Measurements from ENCODE around the gene HLA-DOA. TPM values are rescaled to one million over a fixed set of nuclear protein-coding genes. Genes with fewer than 3 reads are reported as not detected.

Gene HLA-DOA
- total and polyA plus RNA-seq, 4 donors: 1.4 to 5.8 (median 3.2) TPM

DNA sequence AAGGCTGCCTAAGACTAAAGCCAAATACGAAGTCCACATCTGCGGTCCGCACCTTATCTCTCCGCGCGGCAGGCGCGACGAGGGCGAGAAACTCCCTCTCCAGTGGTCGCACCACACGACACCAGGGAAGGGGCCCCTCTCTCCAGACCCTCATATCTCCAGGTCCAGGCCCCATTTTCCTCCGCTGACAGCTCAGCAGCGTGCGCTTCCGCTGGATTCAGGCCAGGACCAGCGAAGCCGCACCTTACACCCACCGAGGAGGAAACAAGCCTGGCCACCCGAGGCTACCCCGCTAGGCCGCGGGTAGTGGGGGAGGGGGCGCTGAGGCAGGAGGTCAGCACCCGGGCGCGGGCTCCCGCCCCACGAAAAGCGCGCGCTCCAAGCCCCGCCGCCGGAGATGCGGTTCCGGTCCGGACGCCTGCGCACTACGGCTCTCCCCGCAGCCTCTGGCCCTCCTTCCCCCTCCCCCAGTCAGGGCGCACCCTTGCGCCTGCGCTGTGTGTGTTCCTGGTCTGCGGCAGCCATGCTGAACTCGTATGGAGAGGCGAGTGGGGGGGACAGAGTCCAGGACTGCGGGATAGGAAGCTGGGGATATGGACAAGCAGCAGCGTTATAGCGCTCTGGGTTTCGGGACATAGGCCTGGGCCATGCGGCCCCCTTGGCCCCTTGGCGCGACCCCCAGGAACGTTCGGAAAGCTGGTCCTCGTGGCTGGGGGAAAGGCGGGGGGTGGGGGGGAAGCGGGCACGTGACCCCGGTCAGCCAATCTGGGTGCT, 41.1 kb downstream of the HLA-DOA start, which contains the start of gene BRD2:
Gene BRD2, plus strand, starts transcription at position 502 of the 774 bp plus-strand sequence. CDS start 4,305 bp downstream, outside the sequence.
- Histone ChIP-seq H3K36me3 (ENCODE audit: control insufficient read depth, insufficient read depth, low read length) (peaks cover 13% of the 10 kb centered on the region), H3K4me3 (ENCODE audit: low read depth, low read length) (peak within 1 kb of the TSS; percentile 93), H3K27me3 (ENCODE audit: control insufficient read depth, insufficient read depth, low read length) (no peaks in the 10 kb centered on the region), H3K27ac (ENCODE audit: low read depth, low read length) (peak within 1 kb of the TSS; percentile 100), H3K9me3 (ENCODE audit: control insufficient read depth, insufficient read depth, low read length) (no peaks in the 10 kb centered on the region), H3K4me1 (ENCODE audit: control insufficient read depth, insufficient read depth, low read length) (peaks cover 17% of the 10 kb centered on the region)
- peak; percentile 95 to 99 (median 98) for DNase-seq (ENCODE audit: low read depth in 4 of 6, low spot score in 6 of 6)
- WGBS (ENCODE audit: insufficient coverage): under 1% methylated on average over 50 of the region's 62 CpGs

DNA sequence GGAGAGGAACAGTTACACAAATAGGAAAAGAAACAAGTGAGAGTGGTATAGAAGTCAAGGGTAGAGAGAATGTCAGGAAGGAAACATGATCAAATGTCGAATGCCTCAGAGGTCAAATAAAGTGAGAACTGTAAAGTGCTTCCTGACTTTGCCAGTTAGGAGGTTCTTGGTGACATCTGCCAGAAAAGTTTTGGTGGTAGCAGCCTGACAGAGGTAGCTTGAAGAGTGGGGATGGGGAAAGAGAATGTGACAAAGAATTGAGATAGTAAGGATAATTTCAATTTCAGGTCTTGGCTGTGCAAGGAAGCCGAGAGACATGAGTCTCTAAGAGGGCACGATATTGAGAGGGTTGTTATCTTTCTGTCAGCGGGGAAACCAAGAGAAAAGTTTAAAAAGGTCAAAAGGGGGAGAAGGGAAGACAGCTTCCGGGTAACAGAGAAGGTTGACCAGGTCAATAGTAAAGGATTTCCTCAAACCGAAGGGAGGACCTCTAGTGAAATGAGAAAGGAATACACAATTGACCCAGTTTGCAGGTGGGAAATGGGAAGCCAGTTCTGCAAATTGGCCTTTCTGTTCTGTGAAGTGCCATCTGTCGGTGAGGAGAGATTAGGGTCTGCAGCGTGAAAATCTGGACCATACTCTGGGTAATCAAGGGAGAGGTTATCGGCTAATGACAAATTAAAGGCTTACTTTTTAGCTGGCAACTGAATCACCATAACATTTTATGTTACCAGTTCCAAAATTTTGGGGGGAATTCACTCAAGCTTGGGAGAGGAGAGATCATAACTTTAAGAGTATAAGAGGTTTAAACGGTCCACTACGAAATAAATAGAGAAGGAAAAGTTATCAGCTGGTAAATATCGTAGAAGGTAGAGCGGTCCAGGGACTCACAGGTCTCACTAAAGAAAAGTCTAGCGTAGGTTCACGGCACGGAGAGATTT, 42.0 kb downstream of the HLA-DOA start:
- H3K4me3 ChIP-seq (ENCODE audit: low read depth, low read length): peak overlapping the region; percentile 93
- 10% methylated on average over 13 of the region's 16 CpGs for WGBS (ENCODE audit: insufficient coverage)
- peak overlapping the region; percentile 100 for H3K27ac ChIP-seq (ENCODE audit: low read depth, low read length)
- no peaks in the 10 kb centered on the region for H3K27me3 ChIP-seq (ENCODE audit: control insufficient read depth, insufficient read depth, low read length)
- DNase-seq (ENCODE audit: low read depth in 4 of 6, low spot score in 6 of 6): peak in 5 of 6 donors; percentile 13 to 89 (median 44)
- peaks cover 4% of the 10 kb centered on the region for H3K36me3 ChIP-seq (ENCODE audit: control insufficient read depth, insufficient read depth, low read length)
- H3K9me3 ChIP-seq (ENCODE audit: control insufficient read depth, insufficient read depth, low read length): no peaks in the 10 kb centered on the region
- peaks cover 17% of the 10 kb centered on the region for H3K4me1 ChIP-seq (ENCODE audit: control insufficient read depth, insufficient read depth, low read length)

DNA sequence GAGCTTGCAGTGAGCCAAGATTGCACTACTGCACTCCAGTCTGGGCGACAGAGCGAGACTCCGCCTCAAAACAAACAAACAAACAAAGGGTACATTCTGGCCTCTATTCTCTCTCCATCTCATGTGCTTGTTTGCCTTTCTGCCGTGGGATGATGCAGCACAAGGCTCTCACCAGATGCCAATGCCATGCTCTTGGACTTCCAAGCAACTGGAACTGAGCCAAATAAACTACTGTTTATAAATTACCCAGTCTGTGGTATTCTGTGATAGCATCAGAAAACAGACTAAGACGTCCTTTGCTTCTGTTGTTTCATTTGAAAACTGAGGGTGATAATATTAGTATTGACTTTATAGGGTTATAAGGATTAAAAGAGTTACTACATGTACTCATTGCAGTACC, 44.6 kb downstream of the HLA-DOA start:
- 100% methylated on average over 2 of the region's 5 CpGs for WGBS (ENCODE audit: insufficient coverage)
- no peaks in the 10 kb centered on the region for H3K36me3 ChIP-seq (ENCODE audit: control insufficient read depth, insufficient read depth, low read length)

DNA sequence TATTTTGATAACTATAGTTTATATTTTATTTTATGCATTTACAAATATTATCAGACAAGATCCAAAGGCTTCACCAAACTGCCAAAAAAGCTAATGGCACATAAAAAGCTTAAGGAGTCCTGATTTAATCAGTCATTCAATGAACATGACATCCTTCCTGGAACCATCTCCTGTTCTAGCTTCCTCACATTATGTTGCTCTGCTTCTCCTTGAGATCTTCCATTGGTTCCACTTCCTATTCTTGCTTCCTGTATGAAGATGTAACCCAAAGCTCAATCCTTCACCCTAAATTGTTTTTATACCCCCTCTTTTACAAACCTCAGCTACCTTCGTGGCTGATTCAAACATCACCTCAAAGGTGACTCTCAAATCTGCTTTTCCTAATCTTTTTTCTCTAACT, 45.5 kb downstream of the HLA-DOA start:
- no peaks in the 10 kb centered on the region for H3K9me3 ChIP-seq (ENCODE audit: control insufficient read depth, insufficient read depth, low read length)
- no peak for DNase-seq (ENCODE audit: low read depth in 4 of 6, low spot score in 6 of 6)
- no peaks in the 10 kb centered on the region for H3K27me3 ChIP-seq (ENCODE audit: control insufficient read depth, insufficient read depth, low read length)
- H3K27ac ChIP-seq (ENCODE audit: low read depth, low read length): no peak overlapping the region
- no peaks in the 10 kb centered on the region for H3K4me1 ChIP-seq (ENCODE audit: control insufficient read depth, insufficient read depth, low read length)
- no peaks in the 10 kb centered on the region for H3K36me3 ChIP-seq (ENCODE audit: control insufficient read depth, insufficient read depth, low read length)
- H3K4me3 ChIP-seq (ENCODE audit: low read depth, low read length): no peak overlapping the region
- 89% methylated on average over 1 of the region's 1 CpG for WGBS (ENCODE audit: insufficient coverage)

More for the DNA sequence above, 44.6 kb downstream of the HLA-DOA start:
- DNase-seq (ENCODE audit: low read depth in 4 of 6, low spot score in 6 of 6): no peak
- H3K27ac ChIP-seq (ENCODE audit: low read depth, low read length): no peak overlapping the region
- no peak overlapping the region for H3K4me3 ChIP-seq (ENCODE audit: low read depth, low read length)
- no peaks in the 10 kb centered on the region for H3K9me3 ChIP-seq (ENCODE audit: control insufficient read depth, insufficient read depth, low read length)
- H3K27me3 ChIP-seq (ENCODE audit: control insufficient read depth, insufficient read depth, low read length): no peaks in the 10 kb centered on the region
- H3K4me1 ChIP-seq (ENCODE audit: control insufficient read depth, insufficient read depth, low read length): peaks cover 7% of the 10 kb centered on the region

DNA sequence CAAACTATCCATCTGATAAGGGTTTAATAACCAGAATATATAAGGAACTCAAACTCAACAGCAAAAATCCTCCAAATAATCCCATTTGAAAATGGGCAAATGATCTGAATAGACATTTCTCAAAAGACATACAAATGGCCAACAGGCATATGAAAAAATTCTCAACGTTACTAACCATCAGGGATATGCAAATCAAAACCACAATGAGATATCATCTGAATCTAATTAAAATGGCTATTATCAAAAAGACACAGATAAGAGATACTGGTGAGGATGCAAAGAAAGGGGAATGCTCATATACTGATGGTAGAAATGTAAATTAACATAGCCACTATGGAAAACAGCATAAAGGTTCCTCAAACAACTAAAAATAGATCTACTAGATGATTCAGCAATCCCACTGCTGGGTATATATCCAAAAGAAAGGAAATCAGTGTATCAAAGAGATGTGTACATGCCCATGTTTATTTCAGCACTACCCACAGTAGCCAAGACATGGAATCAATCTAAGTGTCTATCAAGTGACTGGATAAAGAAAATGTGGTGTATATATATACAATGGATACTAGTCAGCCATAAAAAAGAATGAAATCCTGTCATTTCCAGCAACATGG, 47.1 kb downstream of the HLA-DOA start:
- Histone ChIP-seq H3K27ac (ENCODE audit: low read depth, low read length) (no peak overlapping the region), H3K36me3 (ENCODE audit: control insufficient read depth, insufficient read depth, low read length) (no peaks in the 10 kb centered on the region), H3K4me3 (ENCODE audit: low read depth, low read length) (no peak overlapping the region), H3K4me1 (ENCODE audit: control insufficient read depth, insufficient read depth, low read length) (no peaks in the 10 kb centered on the region), H3K9me3 (ENCODE audit: control insufficient read depth, insufficient read depth, low read length) (no peaks in the 10 kb centered on the region), H3K27me3 (ENCODE audit: control insufficient read depth, insufficient read depth, low read length) (no peaks in the 10 kb centered on the region)
- no CpG with 5 or more reads among the region's 1 CpG for WGBS (ENCODE audit: insufficient coverage)
- no peak for DNase-seq (ENCODE audit: low read depth in 4 of 6, low spot score in 6 of 6)

DNA sequence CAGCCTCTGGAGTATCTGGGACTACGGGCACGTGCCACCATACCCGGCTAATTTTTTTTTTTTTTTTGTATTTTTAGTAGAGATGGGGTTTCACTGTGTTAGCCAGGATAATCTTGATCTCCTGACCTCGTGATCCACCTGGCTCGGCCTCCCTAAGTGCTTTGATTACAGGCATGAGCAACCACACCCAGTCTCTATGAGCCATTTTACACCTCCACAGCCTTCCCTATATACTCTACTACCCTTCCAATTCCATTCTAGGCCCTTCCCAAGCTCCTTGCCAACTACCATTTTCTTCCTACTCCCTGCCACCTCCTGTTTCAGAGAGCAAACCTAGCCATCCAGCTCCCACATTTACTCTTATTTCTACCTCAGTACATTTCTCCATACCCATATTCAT, 48.8 kb downstream of the HLA-DOA start:
- Histone ChIP-seq H3K27me3 (ENCODE audit: control insufficient read depth, insufficient read depth, low read length) (no peaks in the 10 kb centered on the region), H3K4me3 (ENCODE audit: low read depth, low read length) (no peak overlapping the region), H3K27ac (ENCODE audit: low read depth, low read length) (no peak overlapping the region), H3K4me1 (ENCODE audit: control insufficient read depth, insufficient read depth, low read length) (no peaks in the 10 kb centered on the region), H3K36me3 (ENCODE audit: control insufficient read depth, insufficient read depth, low read length) (no peaks in the 10 kb centered on the region), H3K9me3 (ENCODE audit: control insufficient read depth, insufficient read depth, low read length) (no peaks in the 10 kb centered on the region)
- 100% methylated on average over 2 of the region's 5 CpGs for WGBS (ENCODE audit: insufficient coverage)
- DNase-seq (ENCODE audit: low read depth in 4 of 6, low spot score in 6 of 6): no peak

DNA sequence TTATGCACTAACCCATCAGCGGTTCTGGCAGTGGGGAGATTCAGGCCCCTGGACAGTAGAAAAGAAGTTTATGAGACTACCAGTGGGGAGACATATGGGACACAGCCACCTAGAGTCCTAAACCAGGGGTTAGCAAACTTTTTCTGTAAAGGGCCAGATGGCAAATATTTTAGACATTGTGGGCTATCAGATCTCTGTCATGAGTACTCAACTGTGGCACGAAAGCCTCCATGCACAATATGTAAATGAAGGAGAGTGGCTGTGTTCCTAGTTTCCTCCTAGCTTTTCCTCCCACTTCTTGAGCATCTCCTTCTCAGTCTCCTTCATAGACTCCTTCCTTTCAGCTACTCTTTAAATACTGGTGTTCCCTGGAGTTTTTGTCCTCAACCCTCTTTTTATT, 53.2 kb downstream of the HLA-DOA start:
- WGBS (ENCODE audit: insufficient coverage): no CpG with 5 or more reads among the region's 2 CpGs
- no peaks in the 10 kb centered on the region for H3K9me3 ChIP-seq (ENCODE audit: control insufficient read depth, insufficient read depth, low read length)

DNA sequence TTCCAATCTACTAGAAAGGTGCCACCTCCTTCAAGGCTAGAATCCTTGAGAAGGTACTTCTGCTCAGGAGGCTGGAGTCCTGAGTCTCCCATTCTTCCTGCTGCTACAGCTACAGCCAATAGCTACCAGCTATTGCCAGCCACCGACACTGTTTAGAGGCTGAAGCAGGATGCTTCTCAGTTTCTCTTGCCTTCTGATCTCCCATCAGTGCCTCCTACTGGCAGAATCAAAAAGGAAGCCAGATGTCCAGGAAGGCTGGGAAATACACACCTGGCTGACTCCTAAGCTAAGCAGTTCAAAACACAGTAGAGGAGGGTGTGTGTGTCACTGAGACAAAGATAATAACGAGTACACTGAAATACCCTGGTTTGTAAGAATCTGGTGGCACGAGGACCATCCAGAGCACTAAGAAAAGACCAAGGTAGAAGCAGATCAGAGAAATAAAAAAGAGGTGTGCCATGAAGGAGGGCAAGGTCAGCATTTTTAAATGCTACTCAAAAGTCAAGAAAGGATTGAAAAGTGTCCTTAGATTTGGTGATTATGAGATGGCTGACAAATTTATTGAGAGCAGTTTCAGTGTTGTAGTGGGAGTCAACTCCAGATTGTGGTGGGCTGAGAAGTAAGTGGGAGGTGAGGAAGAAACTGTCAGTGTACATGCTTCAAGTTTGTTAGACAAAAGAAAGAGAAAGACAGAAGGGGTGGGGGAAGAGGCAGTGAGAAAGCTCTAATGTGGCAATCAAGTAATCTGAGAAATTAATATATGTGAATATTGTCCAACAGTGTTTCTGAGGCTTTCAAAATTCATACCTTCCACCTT, 54.2 kb downstream of the HLA-DOA start:
- Histone ChIP-seq H3K4me1 (ENCODE audit: control insufficient read depth, insufficient read depth, low read length) (peaks cover 6% of the 10 kb centered on the region), H3K4me3 (ENCODE audit: low read depth, low read length) (no peak overlapping the region), H3K36me3 (ENCODE audit: control insufficient read depth, insufficient read depth, low read length) (no peaks in the 10 kb centered on the region), H3K27me3 (ENCODE audit: control insufficient read depth, insufficient read depth, low read length) (no peaks in the 10 kb centered on the region), H3K9me3 (ENCODE audit: control insufficient read depth, insufficient read depth, low read length) (no peaks in the 10 kb centered on the region), H3K27ac (ENCODE audit: low read depth, low read length) (no peak overlapping the region)
- WGBS (ENCODE audit: insufficient coverage): 24% methylated on average over 3 of the region's 3 CpGs
- no peak for DNase-seq (ENCODE audit: low read depth in 4 of 6, low spot score in 6 of 6)

More for the DNA sequence above, 53.2 kb downstream of the HLA-DOA start:
- Histone ChIP-seq H3K27me3 (ENCODE audit: control insufficient read depth, insufficient read depth, low read length) (no peaks in the 10 kb centered on the region), H3K27ac (ENCODE audit: low read depth, low read length) (no peak overlapping the region), H3K4me3 (ENCODE audit: low read depth, low read length) (no peak overlapping the region), H3K4me1 (ENCODE audit: control insufficient read depth, insufficient read depth, low read length) (peaks cover 6% of the 10 kb centered on the region), H3K36me3 (ENCODE audit: control insufficient read depth, insufficient read depth, low read length) (no peaks in the 10 kb centered on the region)
- DNase-seq (ENCODE audit: low read depth in 4 of 6, low spot score in 6 of 6): no peak

DNA sequence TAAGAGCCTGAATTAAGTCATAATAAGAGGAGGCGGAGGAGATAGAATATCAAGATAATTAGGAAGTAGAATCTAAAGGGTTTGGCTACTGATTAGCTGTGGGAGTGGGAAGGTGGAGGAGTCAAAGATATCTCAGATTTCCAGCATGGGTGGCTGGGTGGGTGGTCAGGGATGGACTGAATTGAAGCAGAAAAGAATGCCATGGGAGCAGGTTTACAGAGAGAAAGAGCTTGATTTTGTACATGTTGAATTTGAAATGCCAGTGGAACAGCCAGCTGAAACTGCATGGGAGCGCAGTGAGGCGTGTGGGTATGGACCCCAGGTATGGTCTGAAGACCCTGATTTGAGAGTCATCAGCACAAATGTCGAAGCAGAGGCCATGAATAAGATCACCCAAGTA, 55.1 kb downstream of the HLA-DOA start:
- Histone ChIP-seq H3K27me3 (ENCODE audit: control insufficient read depth, insufficient read depth, low read length) (no peaks in the 10 kb centered on the region), H3K36me3 (ENCODE audit: control insufficient read depth, insufficient read depth, low read length) (no peaks in the 10 kb centered on the region)
- no peak for DNase-seq (ENCODE audit: low read depth in 4 of 6, low spot score in 6 of 6)

More for the DNA sequence above, 55.1 kb downstream of the HLA-DOA start:
- no peak overlapping the region for H3K27ac ChIP-seq (ENCODE audit: low read depth, low read length)
- no peaks in the 10 kb centered on the region for H3K9me3 ChIP-seq (ENCODE audit: control insufficient read depth, insufficient read depth, low read length)
- H3K4me3 ChIP-seq (ENCODE audit: low read depth, low read length): no peak overlapping the region
- peaks cover 6% of the 10 kb centered on the region for H3K4me1 ChIP-seq (ENCODE audit: control insufficient read depth, insufficient read depth, low read length)
- WGBS (ENCODE audit: insufficient coverage): 72% methylated on average over 3 of the region's 4 CpGs
